Lower lobe of right lung (tissue), 2 donors: Measurements from ENCODE around the gene HAS3. TPM values are rescaled to one million over a fixed set of nuclear protein-coding genes. Genes with fewer than 3 reads are reported as not detected.

Source experiments
- ATAC-seq, 2 donors: fragments of 200-7000 bp; cut with Tn5 transposase; one replicate each; pipeline ENCODE4 v1.9.1; 2020 to 2022; ENCODE audit warnings: mild to moderate bottlenecking in 2 of 2, moderate library complexity in 2 of 2
- DNase-seq: peaks from one replicate; pipeline ENCODE4 v3.0.0-alpha.2; 2020
- H3K27ac ChIP-seq: fragments of 200-600 bp; one replicate; pipeline ENCODE4 v1.8.0; 2022
- H3K27me3 ChIP-seq: fragments of 200-600 bp; one replicate; pipeline ENCODE4 v1.8.0; 2022; ENCODE audit warnings: low read depth
- H3K36me3 ChIP-seq: fragments of 200-600 bp; one replicate; pipeline ENCODE4 v1.8.0; 2022; ENCODE audit warnings: mild to moderate bottlenecking
- H3K4me1 ChIP-seq: fragments of 200-600 bp; one replicate; pipeline ENCODE4 v1.8.0; 2022
- H3K4me3 ChIP-seq: fragments of 200-600 bp; one replicate; pipeline ENCODE4 v1.8.0; 2022; ENCODE audit warnings: mild to moderate bottlenecking
- H3K9me3 ChIP-seq: fragments of 200-600 bp; one replicate; pipeline ENCODE4 v1.8.0; 2022
- intact Hi-C: fragments of 100-400 bp; cut with DNase I; formaldehyde crosslinking; loops from one replicate; pipeline ENCODE4 v1.11.0; 2022
- total RNA-seq: library from RNA; stranded (reverse); fragmentation: NEBNext Ultra II Directional; extraction: Animal tissue kit (Norgen Biotek cat#: 25700); gene quantifications from one replicate; pipeline ENCODE4 v1.2.1, GENCODE V29; 2021
- TF ChIP-seq, protein P1 (sequence below): fragments of 200-600 bp; IDR thresholded peaks from one replicate; pipeline ENCODE4 v1.8.0; 2022; ENCODE audit warnings: antibody characterized with exemption, mild to moderate bottlenecking
- donor health status: DM: no; HTN: yes; CAD: no; lungs with severe emphysema.

The HAS3 gene
- total RNA-seq, 1 donor from 2014 or later, result 12.6 TPM

DNA sequence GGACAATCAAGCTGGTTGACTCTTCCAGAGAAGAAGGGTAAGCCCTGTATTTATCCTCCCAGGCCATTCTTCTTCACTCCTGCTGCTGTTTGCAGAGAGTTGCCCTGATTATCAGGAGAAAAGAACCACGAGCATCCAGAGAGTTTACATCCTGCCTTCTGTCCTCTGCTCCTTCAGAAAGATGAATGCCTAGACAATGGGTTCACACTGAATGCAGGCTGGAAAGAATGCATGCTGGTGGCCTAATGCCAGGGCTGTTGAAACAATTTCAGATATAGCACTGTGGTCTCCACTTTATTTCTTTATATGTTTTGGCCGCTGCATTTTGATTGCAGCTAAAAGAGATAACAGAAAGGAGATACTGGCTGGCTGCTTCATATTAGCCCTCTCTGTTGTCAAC, 21.2 kb upstream of the HAS3 start:
- TF ChIP-seq, protein P1, sequence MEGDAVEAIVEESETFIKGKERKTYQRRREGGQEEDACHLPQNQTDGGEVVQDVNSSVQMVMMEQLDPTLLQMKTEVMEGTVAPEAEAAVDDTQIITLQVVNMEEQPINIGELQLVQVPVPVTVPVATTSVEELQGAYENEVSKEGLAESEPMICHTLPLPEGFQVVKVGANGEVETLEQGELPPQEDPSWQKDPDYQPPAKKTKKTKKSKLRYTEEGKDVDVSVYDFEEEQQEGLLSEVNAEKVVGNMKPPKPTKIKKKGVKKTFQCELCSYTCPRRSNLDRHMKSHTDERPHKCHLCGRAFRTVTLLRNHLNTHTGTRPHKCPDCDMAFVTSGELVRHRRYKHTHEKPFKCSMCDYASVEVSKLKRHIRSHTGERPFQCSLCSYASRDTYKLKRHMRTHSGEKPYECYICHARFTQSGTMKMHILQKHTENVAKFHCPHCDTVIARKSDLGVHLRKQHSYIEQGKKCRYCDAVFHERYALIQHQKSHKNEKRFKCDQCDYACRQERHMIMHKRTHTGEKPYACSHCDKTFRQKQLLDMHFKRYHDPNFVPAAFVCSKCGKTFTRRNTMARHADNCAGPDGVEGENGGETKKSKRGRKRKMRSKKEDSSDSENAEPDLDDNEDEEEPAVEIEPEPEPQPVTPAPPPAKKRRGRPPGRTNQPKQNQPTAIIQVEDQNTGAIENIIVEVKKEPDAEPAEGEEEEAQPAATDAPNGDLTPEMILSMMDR, result no peak
- Histone ChIP-seq H3K4me1 (peaks cover 5% of the 10 kb centered on the region), H3K27ac (no peak overlapping the region), H3K4me3 (no peak overlapping the region), H3K27me3 (no peaks in the 10 kb centered on the region), H3K9me3 (no peaks in the 10 kb centered on the region), H3K36me3 (peaks cover 15% of the 10 kb centered on the region)
- DNase-seq, result no peak
- intact Hi-C loops, result no loop called here
- no peak for ATAC-seq

DNA sequence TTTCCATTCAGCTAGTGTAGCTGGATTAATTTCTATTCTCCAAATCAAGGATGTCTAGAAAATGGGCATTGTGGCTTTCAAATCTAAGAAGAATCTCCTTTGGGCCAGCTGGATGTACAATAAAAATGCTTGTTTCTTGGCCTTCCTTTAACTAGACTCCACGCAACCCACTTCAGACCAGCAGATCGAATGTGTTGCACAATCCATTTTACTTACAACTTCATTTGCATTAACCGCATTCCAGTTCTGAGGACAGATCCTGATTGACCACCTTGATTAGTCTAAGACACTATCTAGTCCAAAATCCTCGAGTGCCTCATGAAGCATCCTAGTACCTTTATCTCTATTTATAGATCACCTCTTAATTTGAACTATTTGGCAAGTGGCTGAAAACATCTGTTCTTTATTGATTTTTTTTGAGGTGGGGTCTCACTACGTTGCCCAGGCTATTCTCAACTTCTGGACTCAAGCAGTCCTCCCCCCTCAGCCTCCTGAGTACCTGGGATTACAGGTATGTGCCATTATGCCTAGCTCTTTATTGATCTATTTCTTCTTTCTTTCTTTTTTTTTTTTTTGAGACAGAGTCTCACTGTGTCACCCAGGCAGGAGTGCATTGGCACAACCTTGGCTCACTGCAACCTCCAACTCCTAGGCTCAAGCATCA, 20.3 kb upstream of the HAS3 start:
- no peaks in the 10 kb centered on the region for H3K27me3 ChIP-seq
- H3K4me3 ChIP-seq, result peak overlapping the region; percentile 13
- H3K36me3 ChIP-seq, result peaks cover 15% of the 10 kb centered on the region
- DNase-seq (no peak), ATAC-seq (no peak)
- peaks cover 13% of the 10 kb centered on the region for H3K4me1 ChIP-seq
- H3K27ac ChIP-seq, result no peak overlapping the region
- intact Hi-C loops, result no loop called here
- TF ChIP-seq, protein P1, result no peak
- no peaks in the 10 kb centered on the region for H3K9me3 ChIP-seq

DNA sequence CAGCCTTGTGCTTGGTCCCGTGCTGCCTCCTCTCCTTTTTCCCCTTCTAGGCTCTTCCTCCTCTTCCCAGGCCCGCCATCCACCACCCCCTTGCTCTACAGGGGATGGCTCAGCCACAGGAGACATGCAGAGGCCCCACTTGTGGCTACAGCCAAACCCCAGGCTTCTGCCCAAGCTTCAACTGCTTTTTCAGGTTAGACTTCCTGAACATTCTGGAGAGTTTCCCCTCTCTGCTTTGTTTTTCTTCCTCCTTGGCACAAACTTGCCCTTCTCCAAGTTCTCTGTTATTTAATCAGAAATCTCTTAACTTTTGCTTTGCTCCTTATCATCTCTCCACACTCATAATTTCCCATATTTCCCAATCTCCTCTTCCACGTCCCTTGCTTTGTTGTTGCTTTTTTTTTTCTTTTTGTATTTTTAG, 18.3 kb upstream of the HAS3 start:
- peak overlapping the region; percentile 71 for H3K27ac ChIP-seq
- H3K27me3 ChIP-seq, result no peaks in the 10 kb centered on the region
- TF ChIP-seq, protein P1, result no peak
- DNase-seq, result peak; percentile 58
- H3K9me3 ChIP-seq, result no peaks in the 10 kb centered on the region
- H3K4me1 ChIP-seq, result peaks cover 13% of the 10 kb centered on the region
- peak overlapping the region; percentile 36 for H3K4me3 ChIP-seq
- H3K36me3 ChIP-seq, result peaks cover 15% of the 10 kb centered on the region
- intact Hi-C loops, result no loop called here
- ATAC-seq, result peak; percentile 81 to 82

DNA sequence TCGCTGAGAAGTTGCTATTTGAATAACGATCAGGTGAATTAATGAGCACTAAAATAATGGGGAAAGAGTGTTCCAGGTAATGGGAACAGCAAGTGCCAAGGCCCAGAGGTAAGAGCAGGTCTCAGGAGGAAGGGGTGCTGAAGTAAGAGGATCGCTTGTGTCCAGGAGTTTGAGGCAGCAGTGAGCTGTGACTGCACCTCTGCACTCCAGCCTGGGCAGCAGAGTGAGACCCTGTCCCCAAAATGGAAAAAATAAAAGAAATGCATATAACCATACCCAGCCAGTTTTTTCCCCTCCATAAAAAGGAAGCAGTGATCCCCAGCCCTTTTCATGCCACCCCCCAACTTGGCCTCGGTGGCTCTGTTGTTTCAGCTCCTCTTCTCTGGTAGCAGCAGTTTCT, 16.8 kb upstream of the HAS3 start:
- H3K27ac ChIP-seq, result peak overlapping the region; percentile 21
- intact Hi-C loops, result no loop called here

DNA sequence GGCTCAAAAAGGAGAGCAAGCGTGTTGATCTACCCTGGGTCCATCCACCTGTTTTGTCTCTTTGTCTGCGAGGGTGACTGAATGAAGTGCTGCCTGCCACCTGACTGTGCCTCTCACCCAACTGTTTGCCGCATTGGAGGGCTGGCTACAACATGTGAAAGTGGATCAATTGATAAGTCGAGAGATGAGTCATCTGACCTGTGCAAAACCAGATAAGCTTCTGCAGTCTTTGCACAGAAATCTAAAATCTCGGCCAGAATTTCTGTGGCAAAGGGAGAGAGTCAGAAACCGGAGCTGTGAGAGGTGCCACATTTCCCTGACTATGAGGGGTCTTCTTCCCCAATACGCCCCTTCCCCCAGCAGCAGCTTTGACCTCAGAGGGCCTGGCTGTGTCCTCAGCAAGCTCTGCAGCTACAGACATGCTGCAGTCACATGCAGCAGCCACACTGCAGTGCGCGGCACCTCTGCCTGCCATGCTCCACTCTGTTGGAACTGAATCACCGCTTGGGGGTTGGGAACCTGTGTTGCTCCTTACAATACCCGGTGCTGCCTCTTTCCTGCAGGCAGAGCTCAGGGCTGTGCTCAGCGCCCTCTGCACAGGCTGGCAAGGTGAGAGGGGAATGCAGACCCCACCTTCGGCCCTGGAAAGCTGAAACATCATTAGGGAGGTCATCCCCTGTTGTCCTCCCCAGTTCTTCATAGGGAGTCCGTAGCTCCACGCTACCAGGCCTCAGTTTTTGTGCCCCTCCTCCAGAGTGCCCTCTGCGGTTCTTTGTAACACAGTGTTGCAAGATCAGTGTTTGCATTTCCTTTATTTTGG, 16.2 kb upstream of the HAS3 start:
- TF ChIP-seq, protein P1, result no peak
- ATAC-seq, result peak; percentile 61 to 65
- Histone ChIP-seq H3K4me1 (peaks cover 13% of the 10 kb centered on the region), H3K27ac (peak overlapping the region; percentile 31), H3K4me3 (no peak overlapping the region), H3K36me3 (peaks cover 5% of the 10 kb centered on the region), H3K27me3 (no peaks in the 10 kb centered on the region), H3K9me3 (no peaks in the 10 kb centered on the region)
- peak; percentile 51 for DNase-seq
- intact Hi-C loops, result no loop called here

More for the DNA sequence above, 16.8 kb upstream of the HAS3 start:
- Histone ChIP-seq H3K9me3 (no peaks in the 10 kb centered on the region), H3K36me3 (peaks cover 11% of the 10 kb centered on the region), H3K4me3 (no peak overlapping the region), H3K4me1 (peaks cover 13% of the 10 kb centered on the region), H3K27me3 (no peaks in the 10 kb centered on the region)
- no peak for ATAC-seq
- no peak for DNase-seq
- TF ChIP-seq, protein P1, result no peak
